HG02763 (cell line): ENCODE measurements around the gene NUP155.
"Not testable (repeated sequence)": the region's sequence is repeated elsewhere in the genome, so short reads cannot be mapped to it uniquely, and the experiment has no call there.

Experiments
- ATAC-seq: cut with Tn5 transposase; IDR thresholded peaks from one replicate; pipeline ENCODE4 v1.9.1; 2021; ENCODE audit warnings: mild to moderate bottlenecking, moderate library complexity; ENCODE audit not compliant: unreplicated experiment

The NUP155 gene

DNA sequence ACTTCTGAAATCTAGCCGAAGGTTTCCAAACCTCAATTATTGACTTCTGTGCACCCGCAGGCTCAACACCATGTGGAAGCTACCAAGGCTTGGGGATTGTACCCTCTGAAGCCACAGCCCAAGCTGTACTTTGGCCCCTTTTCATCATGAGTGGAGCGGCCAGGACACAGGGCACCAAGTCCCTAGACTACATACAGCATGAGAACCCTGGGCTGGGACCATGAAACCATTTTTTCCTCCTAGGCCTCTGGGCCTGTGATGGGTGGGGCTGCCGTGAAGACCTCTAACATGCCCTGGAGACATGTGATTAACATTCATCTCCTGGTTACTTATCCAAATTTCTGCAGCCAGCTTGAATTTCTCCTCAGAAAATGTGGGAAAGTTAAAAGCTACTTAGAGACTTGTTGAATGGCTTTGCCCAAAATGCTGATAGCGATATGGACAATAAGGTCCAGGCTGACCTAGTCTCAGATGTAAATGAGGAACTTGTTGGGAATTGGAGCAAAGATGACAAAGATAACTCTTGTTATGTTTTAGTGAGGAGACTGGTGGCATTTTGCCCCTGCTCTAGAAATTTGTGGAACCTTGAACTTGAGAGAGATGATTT, 87.6 kb downstream of the NUP155 start:
- no peak for ATAC-seq

DNA sequence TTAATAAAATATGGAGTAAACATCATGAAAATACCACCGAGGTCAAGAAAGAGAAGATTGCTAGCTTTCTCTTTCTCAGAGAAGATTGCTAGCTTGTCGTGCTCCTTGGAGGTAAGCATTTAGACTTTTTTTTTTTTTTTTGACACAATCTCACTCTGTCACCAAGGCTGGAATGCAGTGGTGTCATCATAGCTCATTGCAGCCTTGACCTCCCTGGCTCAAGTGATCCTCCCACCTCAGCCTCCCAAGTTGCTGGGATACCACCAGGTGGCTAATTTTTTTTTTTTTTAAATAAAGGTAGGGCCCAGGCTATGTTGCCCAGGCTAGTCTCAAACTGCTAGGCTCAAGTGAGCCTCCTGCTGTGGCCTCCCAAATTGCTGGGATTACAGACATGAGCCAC, 95.4 kb downstream of the NUP155 start:
- no peak for ATAC-seq

DNA sequence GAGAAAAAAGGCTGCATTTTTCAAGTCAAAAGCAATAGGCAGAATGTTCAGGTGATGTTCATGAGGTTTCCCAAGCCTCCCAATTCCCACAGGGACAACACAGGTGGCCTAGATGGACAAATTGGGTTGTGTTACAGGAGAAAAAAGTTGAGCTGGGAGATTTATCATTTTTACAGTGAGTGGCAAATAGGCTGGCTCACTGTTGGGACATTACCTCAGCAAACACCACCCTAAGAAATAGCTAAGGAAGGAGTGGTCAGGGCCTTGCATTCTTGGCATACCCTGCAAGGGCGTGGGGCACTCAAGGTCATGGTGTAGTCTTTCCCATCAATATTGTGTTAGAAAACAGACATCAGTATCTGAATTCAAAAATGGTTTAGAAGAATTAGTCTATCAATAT, 98.4 kb downstream of the NUP155 start:
- ATAC-seq: no peak

DNA sequence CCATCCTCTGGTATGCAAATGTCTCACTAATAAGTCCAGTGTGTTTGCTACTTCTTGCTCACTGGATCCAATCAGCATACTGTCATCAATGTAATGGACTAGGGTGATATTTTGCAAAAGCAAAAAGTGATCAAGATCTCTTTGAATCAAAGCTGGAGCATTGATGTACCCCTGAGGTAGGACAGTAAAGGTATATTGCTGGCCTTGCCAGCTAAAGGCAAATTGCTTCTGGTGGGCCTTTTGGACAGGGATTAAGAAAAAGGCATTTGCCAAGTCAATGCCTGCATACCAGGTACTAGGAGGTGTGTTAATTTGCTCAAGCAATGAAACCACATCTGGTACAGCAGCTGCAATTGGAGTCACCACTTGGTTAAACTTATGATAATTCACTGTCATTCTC, 102.8 kb downstream of the NUP155 start:
- not testable (repeated sequence) for ATAC-seq

DNA sequence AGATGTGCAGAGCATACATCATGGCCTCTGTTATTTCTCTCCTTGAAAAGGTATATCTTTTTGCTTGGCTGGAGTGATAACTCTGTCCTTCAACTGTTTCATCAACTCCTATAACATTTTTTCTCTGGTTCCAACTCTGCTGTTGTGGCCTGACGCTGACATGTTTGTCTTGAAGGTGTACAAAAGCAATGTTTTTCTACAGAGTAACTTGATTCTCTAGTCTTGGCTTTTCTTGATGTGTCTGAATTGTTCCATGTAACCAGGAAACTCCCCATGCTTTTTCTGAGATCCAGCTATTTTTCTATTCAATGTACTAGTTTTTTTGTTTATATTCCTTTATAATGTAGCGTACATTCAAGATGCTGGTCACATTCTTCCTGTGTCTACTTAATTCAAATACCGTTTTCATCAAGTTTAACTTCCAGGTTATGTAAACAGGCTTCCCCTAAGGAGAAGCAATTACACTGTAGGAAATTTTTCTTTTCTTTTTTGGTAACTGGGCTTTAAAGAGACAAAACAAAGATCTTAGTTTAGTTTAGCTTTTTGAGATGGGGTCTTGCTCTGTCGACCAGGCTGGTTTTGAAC, 115.0 kb downstream of the NUP155 start:
- ATAC-seq: no peak

DNA sequence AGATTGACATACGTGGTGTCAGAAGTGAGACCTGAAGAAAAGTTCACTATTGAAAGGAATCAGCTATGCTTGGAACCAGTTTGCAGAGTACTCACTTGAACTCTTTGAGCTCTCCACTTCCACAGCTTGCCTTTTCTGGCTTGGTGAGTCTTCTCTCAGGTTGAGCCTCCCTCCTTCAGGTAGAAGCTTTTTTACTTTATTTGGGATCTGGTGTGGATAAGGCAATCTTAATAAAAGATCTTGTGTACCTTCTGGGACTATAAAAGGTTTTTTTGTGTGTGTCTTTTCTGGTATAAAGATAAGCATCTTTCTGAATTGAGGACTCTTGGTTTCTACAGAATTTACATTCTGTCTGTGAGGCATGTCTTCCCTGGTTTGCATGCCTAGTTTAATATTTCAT, 116.3 kb downstream of the NUP155 start:
- ATAC-seq: no peak

DNA sequence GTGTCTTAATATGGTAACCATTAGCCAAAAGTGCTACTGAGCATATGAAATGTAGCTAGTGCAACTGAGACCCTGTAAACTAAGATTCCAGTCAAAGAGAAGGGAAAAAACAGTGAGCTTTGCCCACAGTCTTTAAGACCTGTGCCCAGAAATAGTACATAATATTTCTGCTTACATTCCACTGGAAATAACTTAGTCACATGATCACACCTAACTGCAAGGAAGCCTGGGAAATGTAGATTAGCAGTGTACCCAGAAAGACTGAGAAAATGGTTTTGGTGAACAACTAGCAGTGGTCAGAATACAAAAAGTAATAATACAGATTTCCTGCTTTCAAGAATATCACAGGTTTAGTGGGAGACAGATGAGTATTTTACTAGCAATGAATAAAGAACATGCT, 119.2 kb downstream of the NUP155 start:
- no peak for ATAC-seq

DNA sequence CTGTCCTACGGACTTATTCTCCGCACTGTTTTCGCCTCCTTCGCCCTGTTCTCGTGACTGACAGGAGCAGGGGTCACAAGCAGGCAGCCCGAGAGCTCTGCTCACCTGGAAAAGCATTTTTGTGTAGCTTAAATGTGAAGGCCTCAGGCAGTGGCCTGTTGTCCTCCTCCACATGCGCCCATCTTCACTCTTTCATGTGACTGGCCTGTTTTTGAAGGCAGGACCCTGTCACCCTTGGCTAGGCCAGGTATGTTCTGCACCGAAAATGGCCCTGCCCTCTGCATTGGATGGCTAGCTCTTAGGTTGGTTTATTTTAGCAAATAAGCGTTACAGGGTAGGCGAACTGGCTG, 121.1 kb downstream of the NUP155 start:
- ATAC-seq: no peak

DNA sequence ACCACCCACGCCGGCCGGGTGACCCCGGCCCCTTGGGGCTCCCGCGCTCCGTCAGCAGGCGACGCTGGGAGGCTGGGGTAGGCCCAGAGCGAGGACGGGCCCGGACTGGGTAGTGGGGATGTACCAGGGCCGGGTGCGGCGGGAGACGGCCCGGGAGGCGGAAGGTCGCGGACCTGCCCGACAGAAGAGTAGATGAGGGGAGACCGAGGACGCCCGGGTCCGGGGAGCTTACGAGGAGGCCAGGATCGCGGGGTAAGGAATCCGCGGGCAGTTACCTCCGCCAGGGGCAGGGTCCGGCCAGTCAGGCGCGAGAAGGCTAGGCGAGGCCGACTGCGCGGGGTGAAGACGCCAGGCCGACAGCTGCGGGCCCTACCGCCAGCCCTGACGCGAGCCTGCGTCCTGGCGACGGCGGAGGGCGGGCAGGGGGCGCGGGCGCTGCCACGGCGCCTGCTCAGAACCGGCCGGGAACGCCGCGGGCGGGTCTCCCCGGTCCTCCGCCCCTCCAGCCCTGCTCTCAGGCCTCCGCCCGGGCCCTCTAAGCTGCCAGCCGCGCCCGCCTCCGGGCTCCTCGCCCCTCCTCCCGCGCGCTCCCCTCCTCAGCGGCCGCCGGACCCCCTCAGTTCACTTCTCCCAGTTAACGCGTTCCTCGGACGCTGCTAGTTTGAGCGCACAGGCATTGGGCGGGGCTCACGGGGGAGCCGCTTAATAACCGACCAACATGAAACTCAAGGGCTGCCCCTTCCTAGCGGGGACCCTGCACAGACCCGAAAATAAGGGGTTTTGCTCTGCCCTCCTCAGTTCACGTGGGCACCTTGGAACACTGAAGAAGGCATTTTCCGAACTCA, 121.7 kb downstream of the NUP155 start, which contains the start of gene CPLANE1:
CPLANE1 (minus strand) TSS at position 407 of the 845 bp plus-strand sequence. CDS start 1,678 bp downstream, outside the sequence.
- ATAC-seq: peak; percentile 88

DNA sequence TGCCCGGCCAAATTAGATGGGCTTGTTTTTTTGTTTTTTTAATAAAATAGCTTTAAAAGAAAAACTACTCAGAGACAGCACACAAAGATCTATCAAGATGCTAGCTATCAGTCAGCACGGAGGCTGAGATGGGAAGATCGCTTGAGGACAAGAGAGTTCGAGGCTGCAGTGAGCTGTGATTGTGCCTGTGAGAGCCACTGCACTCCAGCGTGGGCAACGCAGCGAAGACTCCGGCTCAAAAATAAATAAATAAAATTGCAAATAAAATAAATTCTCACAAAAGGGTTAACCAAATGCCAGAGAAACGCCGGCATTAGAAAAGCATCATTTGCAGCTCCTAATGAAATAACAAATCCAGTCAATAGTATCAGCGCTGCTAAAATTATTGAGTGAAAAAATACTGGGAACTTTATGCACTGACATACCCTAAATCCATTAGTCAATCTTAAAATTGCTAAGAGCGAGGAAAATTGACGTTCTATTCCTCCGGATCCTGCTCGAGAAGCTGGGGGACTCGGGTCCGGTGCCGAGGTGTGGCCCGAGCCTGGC, 122.4 kb downstream of the NUP155 start:
- no peak for ATAC-seq

DNA sequence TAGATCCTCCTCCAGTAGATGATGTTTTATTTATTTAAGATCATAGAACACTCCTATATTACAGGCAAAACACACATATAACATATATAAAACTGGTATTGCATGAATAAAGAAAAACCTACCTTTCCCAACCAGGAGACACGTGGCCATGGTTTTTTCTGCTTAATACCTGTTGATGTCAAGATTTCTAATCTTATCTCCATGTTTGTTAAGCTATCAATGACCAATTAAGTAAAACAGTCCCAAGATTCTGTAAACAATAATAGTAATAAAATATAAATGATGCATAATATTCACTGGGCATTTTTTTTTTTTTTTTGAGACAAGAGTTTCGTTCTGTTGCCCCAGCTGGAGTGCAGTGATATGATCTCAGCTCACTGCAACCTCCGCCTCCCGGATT, 123.4 kb downstream of the NUP155 start:
- ATAC-seq: no peak

DNA sequence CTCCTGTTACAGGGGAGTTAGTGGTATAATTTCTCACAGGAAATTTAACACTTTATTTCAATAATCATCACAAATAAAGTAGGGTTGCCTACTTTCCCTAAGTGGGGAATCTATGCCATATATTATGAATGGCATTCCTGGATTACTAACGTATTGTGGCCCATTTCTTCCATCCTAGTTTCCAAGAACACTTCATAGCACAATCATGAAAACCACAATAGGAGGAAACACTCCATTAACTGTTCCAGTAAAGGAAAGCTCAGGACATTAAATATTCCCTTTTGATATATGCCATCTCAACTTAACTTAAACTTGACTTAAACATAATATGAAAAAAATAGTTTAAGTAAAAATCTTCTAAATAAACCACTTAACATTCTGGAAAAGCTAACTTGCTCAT, 123.9 kb downstream of the NUP155 start:
- no peak for ATAC-seq
